GM19025 (cell line): ENCODE measurements around the gene NRXN3.
A peak's percentile ranks its signal among the peaks of the same experiment; 100 is the strongest.
"Not testable (repeated sequence)": the region's sequence is repeated elsewhere in the genome, so short reads cannot be mapped to it uniquely, and the experiment has no call there.

Experiments used
- ATAC-seq: cut with Tn5 transposase; IDR thresholded peaks from one replicate; pipeline ENCODE4 v1.9.1; 2021; ENCODE audit warnings: mild to moderate bottlenecking, low read depth, moderate library complexity; ENCODE audit not compliant: unreplicated experiment

NRXN3 gene

DNA sequence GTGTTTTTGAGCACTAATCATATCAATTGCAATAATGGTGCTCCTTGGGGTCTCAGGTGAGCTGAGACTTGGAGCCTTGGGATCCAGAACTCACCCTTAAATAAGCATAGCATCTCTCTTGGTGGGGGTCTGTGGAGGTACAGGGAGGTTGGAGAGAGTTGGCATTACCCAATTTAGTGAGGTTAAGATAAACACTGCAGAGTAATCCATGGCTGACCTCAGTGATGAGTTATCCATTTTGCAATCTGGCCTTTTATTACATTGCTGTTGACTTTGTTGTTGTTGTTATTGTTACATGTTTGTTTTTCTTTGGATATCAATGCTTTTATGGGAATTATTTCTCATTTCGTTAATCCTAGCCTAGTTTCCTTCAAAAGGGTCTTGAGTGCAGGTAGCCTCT, 373.3 kb downstream of the NRXN3 start:
- no peak for ATAC-seq

- no peak for ATAC-seq
Measured at GRCh38 chr14:78561074-78561473, 390.9 kb downstream of the NRXN3 start.

- peak; percentile 93 for ATAC-seq
Measured at GRCh38 chr14:78566026-78566858, 396.1 kb downstream of the NRXN3 start.

DNA sequence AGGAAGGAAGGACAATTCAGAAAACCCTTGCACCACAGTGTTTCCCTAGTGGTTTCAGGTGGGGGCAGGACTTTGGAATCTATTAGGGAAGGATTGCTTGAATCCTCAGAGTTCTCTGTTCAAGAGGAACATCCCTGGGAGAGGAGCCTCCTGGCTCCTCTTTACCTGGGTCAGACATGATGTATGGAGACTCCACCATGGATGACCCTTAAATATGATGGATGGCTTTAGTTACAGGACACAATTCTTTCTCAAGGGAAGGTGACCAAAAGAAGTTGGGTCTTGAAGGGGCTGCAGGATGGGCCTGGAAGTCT, 396.6 kb downstream of the NRXN3 start:
- ATAC-seq, result no peak

GRCh38 chr14:78567343-78567742, 397.2 kb downstream of the NRXN3 start:
- ATAC-seq, result no peak

DNA sequence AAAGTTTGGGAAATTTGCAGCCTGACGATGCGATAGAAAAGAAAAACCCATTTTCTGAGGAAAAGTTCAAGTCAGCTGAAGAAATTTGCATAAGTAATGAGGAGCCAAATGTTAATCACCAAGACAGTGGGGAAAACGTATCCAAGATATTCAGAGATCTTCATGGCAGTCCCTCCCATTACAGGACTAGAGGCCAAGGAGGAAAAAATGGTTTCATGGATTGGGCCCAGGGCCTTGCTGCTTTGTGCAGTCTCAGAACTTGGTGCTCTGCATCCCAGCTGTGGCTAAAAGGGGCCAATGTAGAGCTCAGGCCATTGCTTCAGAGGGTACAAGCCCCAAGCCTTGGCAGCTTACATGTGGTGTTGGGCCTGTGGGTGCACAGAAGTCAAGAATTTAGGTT, 403.6 kb downstream of the NRXN3 start:
- not testable (repeated sequence) for ATAC-seq

GRCh38 chr14:78576437-78577166, 406.4 kb downstream of the NRXN3 start:
- ATAC-seq, result no peak

GRCh38 chr14:78581229-78581628, 411.1 kb downstream of the NRXN3 start:
- no peak for ATAC-seq

DNA sequence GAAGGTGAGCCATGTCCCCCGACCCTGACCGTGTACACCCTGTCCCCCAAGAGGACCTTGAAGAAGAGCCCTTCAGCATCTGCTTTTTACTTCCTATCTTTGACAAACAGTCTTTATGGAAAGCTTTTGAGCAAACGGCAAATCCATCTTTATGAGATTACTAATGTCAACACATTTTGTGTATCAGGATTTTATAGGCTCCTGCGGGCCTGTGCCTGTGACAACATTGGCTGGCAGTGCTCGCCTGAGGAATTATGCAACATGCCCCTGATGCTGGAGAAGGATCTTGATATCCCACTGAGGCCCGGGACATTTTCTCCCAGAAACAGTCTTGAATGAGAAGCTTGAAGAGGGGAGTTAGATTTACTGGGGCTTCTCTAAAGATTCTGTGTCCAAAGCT, 416.5 kb downstream of the NRXN3 start:
- ATAC-seq, result no peak

DNA sequence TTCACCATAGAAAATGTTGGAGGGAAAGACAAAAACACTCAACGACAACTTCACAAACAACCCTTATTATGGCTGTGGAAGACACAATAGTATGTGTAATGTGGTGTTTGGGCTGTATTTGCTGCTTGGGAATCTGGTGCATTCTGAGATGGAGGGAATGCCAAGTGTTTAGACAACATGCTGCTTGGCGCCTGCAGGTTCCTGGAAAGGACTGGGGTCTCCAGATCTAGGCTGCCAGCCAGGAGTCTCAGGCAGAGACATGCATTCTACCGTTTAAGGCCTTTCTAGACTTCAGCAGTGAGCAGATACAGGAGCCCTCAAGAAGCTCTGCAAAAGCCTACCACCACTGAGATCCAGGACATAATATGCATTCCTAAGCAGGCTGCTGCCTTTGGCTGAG, 418.7 kb downstream of the NRXN3 start:
- ATAC-seq, result no peak

GRCh38 chr14:78592616-78593219, 422.5 kb downstream of the NRXN3 start:
- no peak for ATAC-seq

- no peak for ATAC-seq
Measured at GRCh38 chr14:78593949-78594348, 423.8 kb downstream of the NRXN3 start.

DNA sequence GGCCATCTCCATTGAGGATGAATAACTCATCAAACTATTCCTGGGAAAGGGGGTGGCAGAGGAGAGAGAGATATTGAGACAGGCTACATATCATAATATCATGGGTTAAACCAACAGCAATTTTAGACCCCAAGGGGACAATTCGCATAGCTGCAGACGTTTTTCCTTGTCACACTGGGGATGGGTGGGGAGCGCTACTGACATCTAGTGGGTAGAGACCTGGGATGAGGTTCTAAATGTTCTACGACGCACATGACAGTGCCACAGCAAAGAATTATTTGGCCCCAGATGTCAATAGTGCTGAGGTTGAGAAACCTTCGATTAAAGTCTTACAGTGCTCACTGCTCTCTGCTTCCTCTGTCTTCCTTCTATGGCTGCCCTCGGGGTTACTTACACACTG, 425.6 kb downstream of the NRXN3 start:
- no peak for ATAC-seq

GRCh38 chr14:78598046-78598920, 428.1 kb downstream of the NRXN3 start:
- ATAC-seq, result peak; percentile 78

GRCh38 chr14:78605025-78605762, 435.0 kb downstream of the NRXN3 start:
- no peak for ATAC-seq

DNA sequence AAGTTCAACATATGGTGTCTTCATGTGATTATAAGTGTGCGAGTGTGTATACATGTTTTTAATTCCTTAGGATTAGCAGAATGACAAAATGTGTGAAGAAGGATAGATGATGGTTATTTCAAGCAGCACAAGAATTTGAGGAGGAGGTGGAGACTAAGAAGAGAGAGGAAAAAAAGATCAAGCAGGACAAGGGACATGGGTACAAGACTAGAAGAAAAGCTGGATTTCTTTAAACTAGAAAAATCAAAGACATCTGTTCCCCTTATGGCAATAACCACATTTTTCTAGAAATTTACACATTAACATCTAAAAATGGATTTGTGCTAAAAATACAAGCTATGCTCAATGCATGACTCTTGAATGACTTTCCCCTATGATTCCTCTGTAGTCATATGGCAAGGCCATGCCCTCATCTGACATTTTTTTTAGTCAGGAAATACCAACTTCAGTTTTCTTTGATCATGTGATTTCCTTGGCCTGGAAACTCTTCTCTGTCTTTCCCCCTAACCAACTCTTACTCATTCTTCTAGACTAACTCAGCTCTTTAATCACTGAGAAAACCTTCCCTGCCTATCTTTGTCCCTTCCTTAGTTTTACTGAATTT, 435.8 kb downstream of the NRXN3 start:
- no peak for ATAC-seq

- ATAC-seq, result no peak
Measured at GRCh38 chr14:78608998-78609787, 439.0 kb downstream of the NRXN3 start.

- no peak for ATAC-seq
Measured at GRCh38 chr14:78610994-78611393, 440.8 kb downstream of the NRXN3 start.
